ENCODE data around the gene TBX2.
"Not testable (repeated sequence)": the region's sequence is repeated elsewhere in the genome, so short reads cannot be mapped to it uniquely, and the experiment has no call there.

The TBX2 gene

DNA sequence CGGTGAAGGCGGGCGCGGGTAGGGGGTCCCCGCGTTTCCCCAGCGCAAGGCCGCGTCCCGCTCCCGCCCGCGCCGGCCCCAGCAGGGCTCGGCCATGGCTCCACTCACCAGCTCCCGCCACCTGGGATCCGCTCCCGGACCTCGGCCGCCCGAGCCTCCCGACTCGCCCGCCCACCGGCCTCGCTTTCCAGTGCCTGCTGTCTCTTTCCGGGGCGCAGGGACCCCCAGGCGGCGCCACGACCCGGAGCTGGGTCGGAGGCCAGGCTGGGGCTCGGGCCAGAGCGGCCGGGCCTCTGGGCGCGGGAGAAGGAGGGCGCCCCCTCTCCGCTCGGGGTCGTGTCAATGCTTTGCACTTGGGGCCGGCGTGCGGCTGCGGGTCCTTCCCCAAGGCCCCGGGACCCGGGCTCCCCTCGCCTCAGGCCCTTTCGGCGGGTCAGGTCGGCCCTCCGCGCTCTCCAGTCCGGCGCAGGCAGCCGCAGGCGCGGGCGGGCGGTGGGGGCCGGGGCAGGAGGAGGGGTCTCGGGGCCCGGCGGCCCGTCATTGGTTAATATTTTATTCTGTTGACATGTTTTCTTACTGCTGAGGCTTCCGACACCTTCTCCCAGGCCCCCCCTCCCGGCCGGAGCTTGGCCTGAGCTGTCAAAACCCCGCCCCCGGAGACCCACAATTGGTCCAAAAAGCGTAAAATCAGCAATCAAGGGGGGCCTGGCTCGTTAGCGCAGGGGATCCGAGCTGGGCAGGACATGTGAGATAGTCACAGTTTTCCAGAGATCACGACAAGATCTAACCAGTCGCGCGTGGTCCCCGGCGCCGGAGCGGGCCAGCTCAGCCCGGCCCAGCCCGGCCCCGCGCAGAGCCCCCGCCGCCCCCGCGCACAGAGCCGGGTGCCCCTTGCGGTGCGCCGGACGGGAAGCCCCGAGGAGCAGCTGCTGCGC is at the start of gene TBX2:
Gene TBX2 (plus strand): TSS at position 713 of the 935 bp plus-strand sequence. CDS start 334 bp downstream, outside the sequence.
- DNase-seq = peak in 1 of 2 experiments; percentile 38

DNA sequence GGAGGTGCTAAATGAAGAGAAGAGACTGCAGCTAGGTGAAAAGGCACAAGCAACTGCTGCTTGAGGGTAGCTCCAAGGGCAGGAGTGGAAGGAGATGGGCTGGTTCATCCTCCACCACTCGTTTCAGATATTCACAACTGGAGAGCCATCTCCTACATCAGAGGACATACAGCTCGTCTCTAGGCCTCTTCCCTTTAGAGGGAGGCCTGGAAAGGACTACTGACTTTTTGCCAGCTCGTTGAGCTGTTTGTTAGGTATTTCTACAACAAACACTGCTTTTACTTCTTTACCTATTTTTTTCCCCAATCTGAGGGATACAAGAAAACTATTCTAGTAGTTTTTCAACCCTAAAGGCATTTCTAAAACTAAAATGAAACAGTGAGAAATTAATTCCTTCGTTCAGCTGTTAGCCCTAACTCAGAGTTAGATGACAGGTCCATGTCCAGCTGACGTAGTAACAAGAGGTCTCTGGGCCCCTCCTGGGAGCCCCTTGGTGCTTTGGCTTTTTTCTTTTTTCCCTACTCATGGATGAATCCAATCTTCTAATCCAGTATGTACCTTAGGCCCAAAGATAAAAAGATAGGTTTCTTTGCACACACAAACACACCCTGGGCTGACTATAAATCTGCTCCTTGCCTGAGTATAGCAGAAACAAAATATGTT is 47.8 kb upstream of the TBX2 start:
- no peak for DNase-seq

DNA sequence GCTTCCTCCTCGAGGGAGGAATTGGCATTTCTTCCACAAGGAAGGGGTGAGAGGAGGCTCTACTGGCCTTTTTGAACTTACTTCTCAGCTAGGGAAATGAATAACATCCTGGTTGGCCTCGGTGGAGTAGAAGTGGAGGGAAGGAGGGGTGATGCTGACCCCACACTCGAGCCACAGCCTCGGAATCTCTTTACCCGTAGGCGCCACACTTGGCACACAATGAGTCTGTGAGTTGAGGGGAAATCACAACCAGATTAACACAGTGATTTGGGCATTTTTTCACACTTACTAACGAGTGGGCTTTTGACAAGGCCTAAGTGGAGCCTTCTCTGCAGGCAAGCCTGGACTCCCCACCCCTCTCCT is 47.3 kb upstream of the TBX2 start:
- no peak for DNase-seq

- no peak for DNase-seq
Measured at GRCh38 chr17:61352781-61353491, 46.7 kb upstream of the TBX2 start.

- no peak for DNase-seq
Measured at GRCh38 chr17:61353615-61354014, 46.0 kb upstream of the TBX2 start.

DNA sequence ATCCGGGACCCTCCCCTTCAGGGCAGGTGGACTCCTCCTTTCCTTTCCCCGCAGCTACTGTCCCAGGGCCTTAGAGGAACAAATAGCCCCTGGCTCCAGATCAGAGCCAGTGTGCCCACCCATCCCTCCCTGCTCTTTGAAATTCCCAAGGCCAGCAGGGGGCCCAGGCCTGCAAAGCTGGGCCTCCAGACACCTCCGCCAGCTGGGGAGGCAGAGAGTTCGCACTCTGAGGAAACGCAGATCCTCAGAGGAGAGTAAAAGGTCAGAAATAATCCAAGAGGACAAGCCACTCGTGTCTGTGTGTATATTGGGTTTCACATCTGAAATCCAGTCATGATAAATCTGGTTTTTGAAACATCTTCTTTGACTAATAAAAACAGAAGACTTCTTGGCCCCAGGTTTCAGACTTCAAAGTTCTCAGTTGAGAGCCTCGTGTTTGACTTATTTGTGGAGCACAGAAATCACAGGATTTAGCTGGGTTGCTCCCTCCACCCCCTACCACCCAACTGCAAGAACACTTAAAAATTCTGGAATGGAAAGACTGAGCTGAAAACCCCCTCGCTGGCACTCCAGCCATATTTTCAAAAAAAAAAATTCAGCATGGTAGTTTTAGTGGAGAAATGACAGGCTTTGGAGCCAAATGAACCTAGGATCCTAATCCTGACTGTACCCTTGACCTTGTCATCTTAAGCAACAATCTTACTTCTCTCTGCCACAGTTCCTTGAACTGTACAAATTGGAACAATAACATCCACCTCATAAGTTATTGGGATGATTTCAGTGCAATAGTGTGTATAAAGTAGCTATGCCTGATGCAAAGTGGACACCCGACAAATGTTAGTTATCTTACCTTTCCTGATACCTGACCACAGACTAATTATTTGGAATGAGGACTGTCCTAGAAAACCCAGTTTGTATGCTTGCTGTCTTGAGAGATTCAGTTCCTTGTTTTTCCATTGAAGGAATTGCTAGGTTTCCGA is 44.5 kb upstream of the TBX2 start:
- DNase-seq = no peak

DNA sequence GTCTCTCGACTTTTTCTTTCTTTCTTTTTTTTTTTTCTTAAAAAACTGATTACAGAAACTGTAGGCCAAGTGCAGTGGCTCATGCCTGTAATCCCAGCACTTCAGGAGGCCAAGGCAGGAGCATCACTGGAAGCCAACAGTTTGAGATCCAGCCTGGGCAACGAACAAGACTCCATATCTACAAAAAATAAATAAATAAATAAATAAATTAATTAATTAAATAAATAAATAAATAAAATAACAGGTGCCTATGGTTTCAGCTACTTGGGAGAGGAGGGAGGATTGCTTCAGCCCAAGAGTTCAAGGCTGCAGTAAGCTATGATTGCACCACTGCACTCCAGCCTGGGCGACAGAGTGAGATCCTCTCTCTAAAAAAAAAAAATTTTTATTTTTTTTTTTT is 42.6 kb upstream of the TBX2 start:
- DNase-seq = not testable (repeated sequence)

DNA sequence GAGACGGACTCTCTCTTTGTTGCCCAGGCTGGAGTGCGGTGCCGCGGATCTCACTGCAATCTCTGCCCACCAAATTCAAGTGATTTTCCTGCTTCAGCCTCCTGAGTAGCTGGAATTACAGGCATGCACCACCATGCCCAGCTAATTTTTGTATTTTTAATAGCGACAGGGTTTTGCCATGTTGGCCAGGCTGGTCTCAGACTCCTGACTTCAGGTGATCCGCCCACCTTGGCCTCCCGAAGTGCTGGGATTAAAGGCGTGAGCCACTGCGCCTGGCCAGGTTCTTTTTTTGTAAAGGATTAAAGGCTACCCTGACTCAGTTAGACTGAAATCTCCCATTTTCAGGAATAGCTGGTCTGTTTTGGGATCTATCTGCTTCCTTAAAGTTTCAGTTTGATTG is 40.1 kb upstream of the TBX2 start:
- DNase-seq = not testable (repeated sequence)

DNA sequence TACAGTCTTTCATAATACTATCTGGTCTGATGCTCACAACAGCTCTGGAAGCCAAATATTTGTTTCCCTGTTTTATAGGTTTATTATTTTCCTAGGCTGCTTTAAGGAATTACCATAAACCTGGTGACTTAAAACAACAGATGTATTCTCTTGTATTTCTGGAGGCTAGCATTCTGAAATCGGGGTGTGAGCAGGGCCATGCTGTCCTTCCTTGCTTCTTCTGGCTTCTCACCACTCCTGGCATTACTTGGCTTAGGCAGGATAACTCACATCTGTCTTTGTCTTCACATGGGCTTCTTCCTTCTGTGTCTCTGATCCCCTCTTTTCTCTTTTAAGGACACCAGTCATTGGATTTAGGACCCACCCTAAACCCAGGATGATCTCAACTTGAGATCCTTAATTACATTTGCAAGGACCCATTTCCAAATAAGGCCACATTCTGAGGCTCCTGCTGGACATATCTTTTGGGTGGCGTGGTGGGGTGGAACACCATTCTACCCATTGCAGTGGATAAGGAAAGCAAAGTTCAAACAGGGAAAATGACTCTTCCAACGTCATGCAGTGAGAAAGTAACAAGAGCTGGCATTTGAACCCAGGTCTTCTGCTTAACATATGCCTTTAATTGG is 39.2 kb upstream of the TBX2 start:
- DNase-seq = no peak

DNA sequence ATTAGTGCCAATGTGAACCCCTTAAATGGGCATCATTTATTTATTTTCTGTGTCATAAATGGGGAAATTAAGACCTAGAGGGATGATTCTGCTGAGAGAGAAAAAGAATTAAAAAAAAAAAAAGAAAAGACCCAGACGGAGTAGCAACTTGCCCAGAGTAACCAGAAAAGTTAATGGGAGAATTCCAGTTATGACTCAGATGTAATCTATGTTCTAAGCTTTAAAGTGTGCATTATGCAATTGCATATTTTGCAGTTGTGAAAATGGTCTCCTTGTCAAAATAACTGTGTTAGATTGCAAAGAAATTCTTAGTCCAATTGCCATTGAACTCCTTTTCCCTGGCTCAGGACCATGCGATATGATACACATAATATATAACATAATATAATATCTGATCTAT is 38.6 kb upstream of the TBX2 start:
- DNase-seq = no peak

DNA sequence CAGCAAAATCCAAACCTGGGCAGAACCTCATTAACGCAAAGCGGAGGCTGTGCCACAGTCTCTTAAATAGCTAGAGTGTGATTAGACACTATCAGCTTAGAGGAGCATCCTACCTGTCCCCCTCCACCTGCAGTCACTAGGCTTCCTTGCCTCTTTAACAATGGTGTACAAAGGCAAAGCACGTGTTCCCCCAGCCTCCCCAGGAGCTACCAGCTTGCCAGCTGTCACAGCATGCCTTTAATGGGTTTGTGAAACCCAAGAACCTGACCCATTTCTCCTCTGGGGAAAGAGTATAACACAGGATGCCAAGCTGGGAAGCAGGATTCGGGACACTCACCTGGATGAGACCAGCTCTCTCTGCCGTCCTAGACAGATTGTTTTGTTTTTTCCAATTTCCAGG is 37.2 kb upstream of the TBX2 start:
- no peak for DNase-seq

GRCh38 chr17:61362852-61363600 is 36.6 kb upstream of the TBX2 start:
- no peak for DNase-seq

DNA sequence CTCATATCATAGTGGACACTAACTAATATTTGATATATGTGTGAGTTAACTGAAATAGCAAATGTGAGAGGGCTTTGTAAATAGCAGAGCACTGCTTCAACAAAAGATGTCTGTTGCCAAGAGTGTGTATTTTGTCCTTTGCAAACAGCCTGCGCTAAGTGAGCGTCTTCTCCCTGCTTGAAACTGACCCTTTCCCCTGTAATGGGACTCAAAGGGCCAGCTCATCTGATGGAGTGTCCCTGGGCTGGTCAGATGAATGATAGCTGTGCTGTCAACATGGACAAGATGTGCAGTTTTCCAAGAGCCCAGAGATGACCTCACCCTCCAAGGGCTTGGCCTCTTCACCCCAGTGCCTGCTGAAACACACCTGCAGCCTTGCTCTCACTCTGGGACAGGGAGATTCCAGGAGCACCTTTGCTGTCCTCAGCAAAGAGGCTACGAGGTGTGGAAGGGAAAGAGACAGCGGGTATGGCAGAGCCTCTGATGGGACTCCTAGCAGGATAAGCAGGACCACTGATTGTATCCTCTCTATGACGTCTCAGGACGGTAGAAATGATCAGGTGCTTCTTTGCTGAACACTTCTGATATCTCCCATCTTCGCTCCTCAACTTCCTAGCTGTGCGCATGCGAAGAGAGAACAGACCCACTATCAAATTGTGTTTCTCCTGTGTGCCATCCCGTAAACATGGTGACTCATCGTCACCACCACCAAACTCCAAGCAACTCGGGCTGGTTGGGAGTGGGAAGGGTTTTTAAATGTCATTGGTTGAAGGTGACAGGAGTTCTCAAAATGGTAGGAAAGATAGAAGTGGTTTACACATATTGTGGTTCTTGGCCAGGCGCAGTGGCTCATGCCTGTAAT is 35.8 kb upstream of the TBX2 start:
- no peak for DNase-seq

- no peak for DNase-seq
Measured at GRCh38 chr17:61364463-61364846, 35.2 kb upstream of the TBX2 start.

GRCh38 chr17:61366076-61366714 is 33.4 kb upstream of the TBX2 start:
- DNase-seq = no peak

- no peak for DNase-seq
Measured at GRCh38 chr17:61366715-61367413, 32.8 kb upstream of the TBX2 start.

- DNase-seq = no peak
Measured at GRCh38 chr17:61368049-61368831, 31.4 kb upstream of the TBX2 start.

GRCh38 chr17:61368832-61369450 is 30.7 kb upstream of the TBX2 start:
- no peak for DNase-seq

Measured in activated T-cell treated with anti-CD3 and anti-CD28 coated beads, Interleukin-2, amount 50 U/mL, for 48 hours (primary cell).